WERI-Rb-1 (cell line): ENCODE results near the gene SPACDR.

ENCODE experiments used
- DNase-seq: peaks from one replicate; pipeline ENCODE4 v3.0.0-alpha.2; 2020
- H3K27ac ChIP-seq: fragments of 250-450 bp; sonication (Bioruptor Pico); 2 replicates; pipeline ENCODE4 v1.5.1; 2020; ENCODE audit warnings: mild to moderate bottlenecking, moderate library complexity
- H3K27me3 ChIP-seq: fragments of 250-450 bp; sonication (Bioruptor Pico); 2 replicates; pipeline ENCODE4 v1.5.1; 2021; ENCODE audit warnings: mild to moderate bottlenecking, low read depth, moderate library complexity; ENCODE audit not compliant: insufficient read depth, severe bottlenecking
- H3K36me3 ChIP-seq: fragments of 250-450 bp; sonication (Bioruptor Pico); 2 replicates; pipeline ENCODE4 v1.5.1; 2020; ENCODE audit warnings: mild to moderate bottlenecking, moderate library complexity
- H3K4me3 ChIP-seq: 2 replicates; pipeline ENCODE4 v1.5.1; 2011; ENCODE audit warnings: low read depth, mild to moderate bottlenecking, control low read depth, low read length
- H3K9me3 ChIP-seq: fragments of 250-450 bp; sonication (Bioruptor Pico); 2 replicates; pipeline ENCODE4 v1.5.1; 2021; ENCODE audit warnings: mild to moderate bottlenecking, moderate library complexity; ENCODE audit not compliant: severe bottlenecking
- TF ChIP-seq, protein P1 (sequence below): IDR thresholded peaks from 2 replicates; pipeline ENCODE4 v1.5.1; 2011; ENCODE audit warnings: low read depth, mild to moderate bottlenecking, control low read depth, inconsistent platforms, low read length

Gene SPACDR

DNA sequence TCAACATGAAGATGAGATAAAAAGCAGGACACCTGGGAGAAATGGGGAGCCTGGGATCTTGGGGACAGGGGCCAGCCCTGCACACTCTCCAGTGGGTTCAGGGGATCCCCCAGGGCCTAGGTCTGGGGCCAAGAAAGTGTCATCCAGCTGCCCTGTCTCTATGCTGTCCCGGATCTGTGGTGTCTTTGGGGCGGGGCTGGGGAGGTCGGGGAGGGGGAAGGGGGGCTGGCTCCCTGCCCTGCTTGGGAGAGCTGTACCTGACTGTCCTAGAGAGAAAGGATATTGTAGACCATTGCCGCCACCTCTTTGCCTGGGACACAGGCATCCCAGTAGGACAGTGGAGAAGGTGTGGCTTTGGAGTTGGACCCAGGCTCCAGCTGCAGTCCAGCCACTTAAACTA, 7.0 kb upstream of the SPACDR start:
- H3K27me3 ChIP-seq = no peaks in the 10 kb centered on the region
- H3K9me3 ChIP-seq = no peaks in the 10 kb centered on the region
- no peak for DNase-seq
- TF ChIP-seq, protein P1, sequence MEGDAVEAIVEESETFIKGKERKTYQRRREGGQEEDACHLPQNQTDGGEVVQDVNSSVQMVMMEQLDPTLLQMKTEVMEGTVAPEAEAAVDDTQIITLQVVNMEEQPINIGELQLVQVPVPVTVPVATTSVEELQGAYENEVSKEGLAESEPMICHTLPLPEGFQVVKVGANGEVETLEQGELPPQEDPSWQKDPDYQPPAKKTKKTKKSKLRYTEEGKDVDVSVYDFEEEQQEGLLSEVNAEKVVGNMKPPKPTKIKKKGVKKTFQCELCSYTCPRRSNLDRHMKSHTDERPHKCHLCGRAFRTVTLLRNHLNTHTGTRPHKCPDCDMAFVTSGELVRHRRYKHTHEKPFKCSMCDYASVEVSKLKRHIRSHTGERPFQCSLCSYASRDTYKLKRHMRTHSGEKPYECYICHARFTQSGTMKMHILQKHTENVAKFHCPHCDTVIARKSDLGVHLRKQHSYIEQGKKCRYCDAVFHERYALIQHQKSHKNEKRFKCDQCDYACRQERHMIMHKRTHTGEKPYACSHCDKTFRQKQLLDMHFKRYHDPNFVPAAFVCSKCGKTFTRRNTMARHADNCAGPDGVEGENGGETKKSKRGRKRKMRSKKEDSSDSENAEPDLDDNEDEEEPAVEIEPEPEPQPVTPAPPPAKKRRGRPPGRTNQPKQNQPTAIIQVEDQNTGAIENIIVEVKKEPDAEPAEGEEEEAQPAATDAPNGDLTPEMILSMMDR = no peak
- no peak overlapping the region for H3K4me3 ChIP-seq
- no peaks in the 10 kb centered on the region for H3K36me3 ChIP-seq
- H3K27ac ChIP-seq = no peak overlapping the region

DNA sequence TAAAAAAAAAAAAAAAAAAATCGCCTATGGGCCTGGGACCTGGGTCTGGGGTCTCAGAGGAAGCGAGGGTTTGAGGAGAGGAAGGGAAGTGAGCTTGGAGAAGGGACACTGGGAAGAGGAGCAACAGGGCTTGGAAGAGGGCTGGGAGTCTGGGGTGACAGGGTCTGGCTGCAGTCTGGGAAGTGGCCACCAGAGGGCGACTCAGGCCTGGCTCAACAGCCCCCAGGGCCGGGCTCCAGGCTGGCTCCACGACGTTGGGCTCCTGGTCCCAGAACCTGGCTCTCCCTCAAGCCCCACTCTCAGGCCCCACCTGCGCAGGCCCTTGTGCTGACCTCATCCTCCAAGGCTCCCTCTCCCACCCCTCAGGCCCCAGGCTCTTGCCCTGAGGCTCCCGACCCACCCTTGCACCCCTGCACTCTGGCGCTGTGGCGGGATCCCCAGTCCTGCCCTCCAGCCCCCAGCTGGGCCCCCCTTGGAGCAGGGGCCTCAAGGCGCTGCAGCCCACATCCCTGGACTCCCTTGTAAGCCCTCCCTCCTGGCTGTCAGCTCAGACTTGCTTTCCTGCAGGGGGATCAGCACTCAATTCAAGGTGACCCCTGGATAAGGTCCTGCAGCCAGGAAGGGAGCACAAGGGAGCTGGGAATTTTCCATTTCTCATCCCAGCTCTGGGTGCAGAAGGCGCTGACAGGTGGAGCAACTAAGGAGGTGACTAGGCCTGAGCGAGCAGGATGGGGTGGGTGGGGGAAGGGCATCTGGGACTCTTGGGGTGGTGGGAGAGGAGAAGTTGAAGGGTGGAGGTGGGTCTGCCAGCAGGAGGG, 5.4 kb upstream of the SPACDR start:
- Histone ChIP-seq H3K4me3 (no peak overlapping the region), H3K27ac (no peak overlapping the region), H3K9me3 (no peaks in the 10 kb centered on the region), H3K27me3 (no peaks in the 10 kb centered on the region), H3K36me3 (no peaks in the 10 kb centered on the region)
- TF ChIP-seq, protein P1 = peak; percentile 98
- peak; percentile 83 for DNase-seq

DNA sequence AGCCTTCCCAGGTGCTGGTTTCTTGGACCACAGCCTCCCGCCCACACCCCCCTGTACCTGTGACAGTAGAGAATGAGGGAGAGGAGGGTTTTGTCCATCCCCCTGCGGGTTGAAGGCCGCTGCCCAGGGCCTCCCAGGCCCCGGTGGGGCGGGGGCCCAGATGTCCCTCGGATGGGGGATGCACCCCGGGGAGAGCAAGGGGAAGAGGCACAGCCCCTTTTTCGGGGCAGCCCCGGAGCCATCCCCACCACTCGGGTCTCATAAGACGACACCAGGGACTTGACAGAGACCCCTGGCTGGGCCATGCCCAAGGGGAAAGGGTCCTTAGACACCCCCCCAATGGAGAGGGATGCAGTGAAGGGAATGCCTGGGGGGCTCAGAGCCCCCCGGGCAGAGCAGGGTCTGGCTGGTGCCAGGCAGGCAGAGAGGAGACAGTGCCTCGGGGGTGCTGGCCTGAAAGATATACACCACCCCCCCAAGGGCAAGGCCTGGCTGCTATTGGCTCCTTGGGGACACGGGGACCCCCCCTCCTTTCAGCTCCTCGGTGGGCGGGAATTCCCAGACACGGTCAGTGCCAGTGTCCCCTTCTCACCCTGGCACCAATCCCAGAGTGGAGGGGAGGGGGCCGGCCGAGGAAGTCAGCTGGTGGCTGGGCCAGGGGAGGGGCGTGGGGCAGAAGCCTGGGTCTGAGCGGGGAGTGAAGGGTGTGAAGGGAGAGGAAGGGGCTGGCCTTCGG, 3.7 kb upstream of the SPACDR start:
- DNase-seq = no peak
- Histone ChIP-seq H3K27me3 (no peaks in the 10 kb centered on the region), H3K4me3 (no peak overlapping the region), H3K9me3 (no peaks in the 10 kb centered on the region), H3K27ac (no peak overlapping the region), H3K36me3 (no peaks in the 10 kb centered on the region)
- TF ChIP-seq, protein P1 = no peak

DNA sequence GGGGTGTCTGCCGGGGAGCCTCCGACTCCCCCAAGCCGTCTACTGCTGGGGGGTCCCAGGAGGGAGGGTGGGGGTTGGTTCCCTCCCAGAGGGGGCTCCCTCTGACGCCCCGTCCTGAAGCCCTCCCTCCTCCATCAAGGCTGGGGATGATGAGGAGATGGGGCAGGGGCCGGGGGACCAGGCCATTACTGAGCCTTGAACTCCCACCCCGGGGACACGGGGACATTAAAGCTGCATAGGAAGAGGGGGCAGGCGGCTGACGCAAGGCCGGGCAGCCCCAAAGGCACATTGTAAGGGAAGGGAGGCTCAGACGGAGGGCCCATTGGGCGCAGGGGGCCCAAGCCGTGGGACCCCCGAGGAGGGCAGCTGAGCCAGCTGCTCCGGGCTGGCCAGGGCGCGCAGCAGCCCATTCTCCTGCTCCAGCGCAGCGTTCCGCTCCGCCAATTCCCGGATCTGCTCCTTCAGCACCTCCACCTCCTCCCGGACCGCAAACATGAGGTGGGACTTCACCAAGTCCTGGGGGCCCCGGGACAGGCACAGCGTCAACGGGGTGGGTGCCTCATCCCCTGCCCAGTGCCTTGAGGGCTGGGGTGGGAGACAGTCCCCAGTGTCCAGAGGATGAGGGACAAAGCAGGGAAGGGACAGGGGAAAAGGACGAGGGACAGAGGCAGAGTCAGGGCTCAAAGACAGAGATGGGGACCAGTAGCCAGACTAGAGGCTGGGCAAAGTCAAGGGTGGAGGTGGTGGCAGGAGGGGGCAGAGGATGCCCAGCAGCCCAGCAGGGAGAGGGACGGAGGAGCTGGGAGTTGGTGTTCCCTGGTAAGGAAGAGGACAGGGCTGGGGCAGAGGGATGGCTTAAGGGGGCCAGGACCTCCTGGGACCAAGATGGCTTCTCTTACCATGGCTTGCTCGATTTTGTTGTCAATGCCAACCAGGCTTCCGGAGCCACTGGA, 2.9 kb upstream of the SPACDR start:
- H3K27ac ChIP-seq = no peak overlapping the region
- TF ChIP-seq, protein P1 = no peak
- no peak overlapping the region for H3K4me3 ChIP-seq
- no peaks in the 10 kb centered on the region for H3K9me3 ChIP-seq
- H3K36me3 ChIP-seq = no peaks in the 10 kb centered on the region
- DNase-seq = no peak
- no peaks in the 10 kb centered on the region for H3K27me3 ChIP-seq

DNA sequence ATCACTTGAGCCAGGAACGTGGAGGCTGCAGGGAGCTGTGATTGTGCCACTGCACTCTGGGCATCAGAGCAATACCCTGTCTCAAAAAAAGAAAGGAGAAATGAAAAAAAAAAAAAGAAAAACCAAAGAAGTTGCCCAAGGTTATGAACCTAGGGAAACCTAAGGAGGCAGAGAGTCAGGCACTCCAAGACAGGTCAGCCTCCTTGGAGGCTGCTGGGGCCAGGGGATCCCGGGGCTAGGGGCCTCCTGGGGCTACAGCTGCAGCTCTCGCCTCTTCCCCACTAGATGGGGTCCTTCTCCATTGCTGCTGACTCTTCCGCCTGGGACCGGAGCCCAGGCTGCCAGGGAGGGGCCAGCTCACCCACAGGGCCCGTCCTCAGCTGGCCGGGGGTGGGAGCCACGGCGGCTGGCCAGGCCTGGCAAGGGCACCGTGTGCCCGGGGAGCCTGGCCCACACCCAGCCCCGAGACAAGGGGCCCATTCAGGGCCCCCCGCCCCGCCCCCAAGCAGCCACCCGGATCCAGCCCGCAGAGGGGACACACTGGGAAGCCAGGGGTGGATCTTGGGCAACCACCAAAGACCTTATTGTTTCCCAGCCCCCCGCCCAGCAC, 1.7 kb upstream of the SPACDR start:
- peak; percentile 71 for DNase-seq

More for the DNA sequence above, 1.7 kb upstream of the SPACDR start:
- Histone ChIP-seq H3K9me3 (no peaks in the 10 kb centered on the region), H3K27ac (no peak overlapping the region), H3K4me3 (no peak overlapping the region), H3K36me3 (no peaks in the 10 kb centered on the region), H3K27me3 (no peaks in the 10 kb centered on the region)
- TF ChIP-seq, protein P1 = peak; percentile 87
